Thymus (tissue), 11 donors: ENCODE measurements around the gene FAM98C. TPM values are rescaled to one million over a fixed set of nuclear protein-coding genes. Genes with fewer than 3 reads are reported as not detected.
"Not testable (repeated sequence)": the region's sequence is repeated elsewhere in the genome, so short reads cannot be mapped to it uniquely, and the experiment has no call there.

ENCODE experiments used
- DNase-seq, 9 donors: peaks; one replicate each; pipeline ENCODE4 v3.0.0-alpha.2; 2013; ENCODE audit warnings: low spot score in 9 of 9, low read depth in 6 of 9, missing footprints in 1 of 9
- H3K27ac ChIP-seq, 2 donors: one replicate each; pipeline ENCODE4 v1.5.1; 2013; ENCODE audit warnings: control low read depth in 1 of 2, low read depth in 1 of 2, low read length in 1 of 2, mild to moderate bottlenecking in 1 of 2, moderate library complexity in 1 of 2
- H3K27me3 ChIP-seq, 2 donors: one replicate each; pipeline ENCODE4 v1.5.1; 2013; ENCODE audit warnings: low read length in 1 of 2; ENCODE audit not compliant: control insufficient read depth in 2 of 2, insufficient read depth in 1 of 2
- H3K36me3 ChIP-seq, 2 donors: one replicate each; pipeline ENCODE4 v1.5.1; 2013; ENCODE audit warnings: low read length in 1 of 2, mild to moderate bottlenecking in 1 of 2, moderate library complexity in 1 of 2; ENCODE audit not compliant: control insufficient read depth in 2 of 2, insufficient read depth in 2 of 2
- H3K4me1 ChIP-seq, 2 donors: one replicate each; pipeline ENCODE4 v1.5.1; 2013; ENCODE audit warnings: low read length in 2 of 2; ENCODE audit not compliant: control insufficient read depth in 2 of 2, insufficient read depth in 2 of 2
- H3K4me3 ChIP-seq, 2 donors: one replicate each; pipeline ENCODE4 v1.5.1; 2013; ENCODE audit warnings: low read length in 2 of 2, control low read depth in 1 of 2, mild to moderate bottlenecking in 1 of 2
- H3K9me3 ChIP-seq, 2 donors: one replicate each; pipeline ENCODE4 v1.5.1; 2013; ENCODE audit warnings: low read length in 1 of 2, mild to moderate bottlenecking in 1 of 2; ENCODE audit not compliant: control insufficient read depth in 2 of 2, insufficient read depth in 1 of 2
- WGBS: extraction: QIAGEN DNeasy Blood & Tissue Kit; methylation state at CpG from one replicate; pipeline ENCODE4 v1.1.7; 2013; 5-methylcytosine and 5-hydroxymethylcytosine counted together
- polyA plus RNA-seq: library from polyadenylated mRNA; stranded (reverse); fragments of 200-250 nt; gene quantifications from one replicate; pipeline ENCODE4 v1.2.3, GENCODE V29; 2013
- total RNA-seq: library from RNA; stranded (reverse); fragments of 120-200 nt; gene quantifications from one replicate; pipeline ENCODE4 v1.2.4, GENCODE V29; 2013
- donor health status: healthy.

The FAM98C gene
- total and polyA plus RNA-seq, 2 donors: 12.6 to 22.0 TPM

DNA sequence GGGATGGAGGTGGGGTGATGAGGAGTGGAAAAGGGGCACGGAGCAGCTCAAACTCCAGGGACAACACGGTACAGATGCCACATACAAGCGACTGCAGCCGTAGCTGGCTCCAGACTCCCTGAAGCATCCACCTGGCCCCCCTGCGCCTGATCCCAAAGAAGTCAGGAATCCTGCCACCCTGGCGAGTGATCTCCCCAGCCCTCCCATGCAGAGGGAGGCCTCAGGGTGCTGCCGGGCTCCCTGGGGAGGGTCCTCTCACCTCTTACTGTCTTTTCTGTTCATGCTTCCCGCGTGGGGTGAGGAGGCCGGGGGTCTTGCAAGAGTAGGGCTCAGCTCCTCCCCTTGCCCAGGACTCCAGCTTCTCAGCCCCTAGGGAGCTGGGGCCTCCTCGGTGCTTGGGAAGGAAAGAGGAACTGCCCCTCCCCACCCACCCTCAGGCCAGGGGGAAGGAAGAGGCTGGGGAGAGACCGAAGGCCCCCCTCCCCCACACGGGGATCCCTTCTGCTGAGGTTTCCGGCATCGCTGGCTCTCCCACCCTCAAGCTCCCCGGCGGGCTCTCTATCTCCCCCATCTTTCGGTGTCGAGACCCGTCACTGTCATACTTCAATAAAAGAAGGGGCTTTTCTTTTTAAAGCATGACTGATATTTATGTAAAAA lies 23.0 kb downstream of the FAM98C start, which contains the start of gene RASGRP4:
TSS of gene RASGRP4 (minus strand) at position 410 of the 657 bp plus-strand sequence. CDS start at position 282, 128 bp downstream.
- no peaks in the 10 kb centered on the region for H3K9me3 ChIP-seq
- 11% methylated on average over 20 of the region's 20 CpGs for whole genome bisulfite sequencing
- no peaks in the 10 kb centered on the region for H3K36me3 ChIP-seq
- H3K4me1 ChIP-seq: peaks cover 0 to 11% of the 10 kb centered on the region in 2 donors
- peaks cover 0 to 8% of the 10 kb centered on the region in 2 donors for H3K27me3 ChIP-seq
- H3K4me3 ChIP-seq: peak within 1 kb of the TSS in 1 of 2 donors; percentile 16
- no peak within 1 kb of the TSS for H3K27ac ChIP-seq
- peak in 5 of 9 donors; percentile 27 to 70 (median 42) for DNase-seq

GRCh38 chr19:38427035-38427677 lies 24.3 kb downstream of the FAM98C start:
- not testable (repeated sequence) for H3K4me3 ChIP-seq, H3K36me3 ChIP-seq, H3K27me3 ChIP-seq, H3K27ac ChIP-seq, H3K9me3 ChIP-seq
- DNase-seq: peak in 1 of 9 donors; percentile 33
- H3K4me1 ChIP-seq: peaks cover 0 to 11% of the 10 kb centered on the region in 2 donors
- 89% methylated on average over 12 of the region's 17 CpGs for WGBS

GRCh38 chr19:38429055-38429810 lies 26.3 kb downstream of the FAM98C start:
- peaks cover 4 to 23% of the 10 kb centered on the region in 2 donors for H3K27me3 ChIP-seq
- peaks cover 0 to 11% of the 10 kb centered on the region in 2 donors for H3K4me1 ChIP-seq
- no peaks in the 10 kb centered on the region for H3K9me3 ChIP-seq
- WGBS: 76% methylated on average over 14 of the region's 14 CpGs
- H3K4me3 ChIP-seq: no peak overlapping the region
- DNase-seq: peak in 1 of 9 donors; percentile 40
- no peaks in the 10 kb centered on the region for H3K36me3 ChIP-seq
- H3K27ac ChIP-seq: no peak overlapping the region

DNA sequence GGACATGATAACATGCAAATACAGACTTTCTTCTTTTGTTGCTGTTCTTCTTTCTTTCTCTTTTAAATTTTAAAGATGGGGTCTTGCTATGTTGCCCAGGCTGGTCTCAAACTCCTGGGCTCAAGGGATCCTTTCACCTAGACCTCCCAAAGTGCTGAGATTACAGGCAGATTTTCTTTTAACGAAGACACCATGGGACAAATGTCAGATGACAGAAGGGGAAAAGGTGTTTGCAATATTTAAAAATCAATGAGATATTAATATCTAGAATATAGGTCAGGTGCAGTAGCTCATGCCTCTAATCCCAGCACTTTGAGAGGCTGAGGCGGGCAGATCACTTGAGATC lies 26.9 kb downstream of the FAM98C start:
- Histone ChIP-seq H3K27ac (no peak overlapping the region), H3K27me3 (peaks cover 4 to 28% of the 10 kb centered on the region in 2 donors), H3K9me3 (no peaks in the 10 kb centered on the region), H3K4me3 (no peak overlapping the region), H3K4me1 (peaks cover 0 to 11% of the 10 kb centered on the region in 2 donors), H3K36me3 (no peaks in the 10 kb centered on the region)
- WGBS: 98% methylated on average over 2 of the region's 2 CpGs
- DNase-seq: no peak

- Histone ChIP-seq H3K36me3 (no peaks in the 10 kb centered on the region), H3K9me3 (no peaks in the 10 kb centered on the region), H3K4me3 (no peak overlapping the region), H3K27me3 (peaks cover 4 to 24% of the 10 kb centered on the region in 2 donors), H3K4me1 (peaks cover 0 to 3% of the 10 kb centered on the region in 2 donors), H3K27ac (no peak overlapping the region)
- DNase-seq: no peak
- WGBS: 95% methylated on average over 7 of the region's 7 CpGs
These were observed 28.0 kb downstream of the FAM98C start for GRCh38 chr19:38430931-38431330.

- Histone ChIP-seq H3K27ac (no peak within 1 kb of the TSS), H3K4me3 (no peak within 1 kb of the TSS), H3K27me3 (peaks cover 4 to 23% of the 10 kb centered on the region in 2 donors), H3K9me3 (no peaks in the 10 kb centered on the region), H3K4me1 (no peaks in the 10 kb centered on the region), H3K36me3 (no peaks in the 10 kb centered on the region)
- WGBS: 19% methylated on average over 20 of the region's 20 CpGs
- peak in 1 of 9 donors; percentile 12 for DNase-seq
These were observed 30.4 kb downstream of the FAM98C start, which contains the start of gene RYR1 for GRCh38 chr19:38433268-38433733. Gene RYR1 (plus strand): TSS chr19:38433691. CDS start chr19:38433830, 139 bp downstream.

GRCh38 chr19:38434549-38435051 lies 31.7 kb downstream of the FAM98C start:
- H3K27me3 ChIP-seq: peaks cover 4 to 23% of the 10 kb centered on the region in 2 donors
- H3K27ac ChIP-seq: no peak overlapping the region
- 52% methylated on average over 13 of the region's 13 CpGs for WGBS
- H3K36me3 ChIP-seq: no peaks in the 10 kb centered on the region
- H3K4me3 ChIP-seq: no peak overlapping the region
- H3K4me1 ChIP-seq: no peaks in the 10 kb centered on the region
- H3K9me3 ChIP-seq: no peaks in the 10 kb centered on the region
- DNase-seq: no peak

DNA sequence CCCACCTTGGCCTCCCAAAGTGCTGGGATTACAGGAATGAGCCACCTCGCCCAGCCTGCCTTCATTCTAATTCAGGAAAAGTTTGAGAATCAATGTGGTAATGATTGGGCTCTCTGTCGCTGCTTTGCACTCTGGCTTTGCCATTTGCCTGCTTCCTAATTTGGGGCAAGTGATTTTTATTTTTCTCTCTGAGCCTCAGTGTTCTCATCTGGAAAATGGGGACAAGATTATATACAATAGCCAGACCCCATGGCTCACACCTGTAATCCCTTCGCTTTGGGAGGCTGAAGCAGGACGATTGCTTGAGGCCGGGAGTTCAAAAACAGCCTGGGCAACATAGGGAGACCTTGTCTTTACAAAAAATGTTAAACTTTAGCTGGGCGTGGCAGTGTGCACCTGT lies 34.4 kb downstream of the FAM98C start:
- H3K27ac ChIP-seq: no peak overlapping the region
- no peaks in the 10 kb centered on the region for H3K9me3 ChIP-seq
- H3K36me3 ChIP-seq: no peaks in the 10 kb centered on the region
- H3K4me1 ChIP-seq: no peaks in the 10 kb centered on the region
- no peak for DNase-seq
- whole genome bisulfite sequencing: 97% methylated on average over 6 of the region's 6 CpGs
- H3K4me3 ChIP-seq: no peak overlapping the region
- H3K27me3 ChIP-seq: peaks cover 4 to 23% of the 10 kb centered on the region in 2 donors
